PC-3 (cell line): Measurements from ENCODE around the gene PANK1.

ENCODE experiments used
- EZH2 ChIP-seq: fragments of 300-600 bp; sonication (generic); IDR thresholded peaks from one replicate; pipeline ENCODE4 v1.6.1; 2017; ENCODE audit warnings: antibody characterized with exemption, mild to moderate bottlenecking, low read length; ENCODE audit not compliant: unreplicated experiment
- TF ChIP-seq, protein P1 (sequence below): fragments of 300-600 bp; sonication (generic); conservative IDR thresholded peaks from 2 replicates; pipeline ENCODE4 v1.5.1; 2017; ENCODE audit warnings: antibody characterized with exemption, low read depth, mild to moderate bottlenecking, low read length

DNA sequence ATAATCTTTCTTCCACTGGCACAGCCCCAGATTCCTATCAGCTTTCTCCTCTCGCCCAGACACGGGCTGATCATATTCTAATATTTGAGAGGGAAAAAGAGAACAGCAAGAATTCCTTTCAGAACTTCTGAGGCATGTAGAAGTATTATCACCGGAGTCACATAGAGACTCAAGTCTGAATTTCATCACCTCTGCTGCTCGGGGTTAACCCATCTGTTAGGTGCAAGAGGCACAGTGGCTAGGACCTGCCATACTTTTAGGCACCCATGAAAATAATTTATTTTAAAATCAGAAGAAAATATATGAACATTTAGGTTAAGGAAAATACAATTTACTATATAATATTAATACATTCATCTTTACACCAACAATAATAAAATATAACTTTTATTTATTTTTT is 21.0 kb downstream of the PANK1 start:
- TF ChIP-seq, protein P1, sequence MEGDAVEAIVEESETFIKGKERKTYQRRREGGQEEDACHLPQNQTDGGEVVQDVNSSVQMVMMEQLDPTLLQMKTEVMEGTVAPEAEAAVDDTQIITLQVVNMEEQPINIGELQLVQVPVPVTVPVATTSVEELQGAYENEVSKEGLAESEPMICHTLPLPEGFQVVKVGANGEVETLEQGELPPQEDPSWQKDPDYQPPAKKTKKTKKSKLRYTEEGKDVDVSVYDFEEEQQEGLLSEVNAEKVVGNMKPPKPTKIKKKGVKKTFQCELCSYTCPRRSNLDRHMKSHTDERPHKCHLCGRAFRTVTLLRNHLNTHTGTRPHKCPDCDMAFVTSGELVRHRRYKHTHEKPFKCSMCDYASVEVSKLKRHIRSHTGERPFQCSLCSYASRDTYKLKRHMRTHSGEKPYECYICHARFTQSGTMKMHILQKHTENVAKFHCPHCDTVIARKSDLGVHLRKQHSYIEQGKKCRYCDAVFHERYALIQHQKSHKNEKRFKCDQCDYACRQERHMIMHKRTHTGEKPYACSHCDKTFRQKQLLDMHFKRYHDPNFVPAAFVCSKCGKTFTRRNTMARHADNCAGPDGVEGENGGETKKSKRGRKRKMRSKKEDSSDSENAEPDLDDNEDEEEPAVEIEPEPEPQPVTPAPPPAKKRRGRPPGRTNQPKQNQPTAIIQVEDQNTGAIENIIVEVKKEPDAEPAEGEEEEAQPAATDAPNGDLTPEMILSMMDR: no peak
- TF ChIP-seq EZH2: no peak
